HPDE6-E6E7 (cell line): ENCODE data around the gene PDE6H.

Experiments
- DNase-seq: peaks from one replicate; pipeline ENCODE4 v3.0.0; 2011; ENCODE audit warnings: missing footprints; ENCODE audit errors: extremely low spot score

PDE6H gene

GRCh38 chr12:15001733-15002382 is 29.0 kb downstream of the PDE6H start:
- DNase-seq = no peak

- no peak for DNase-seq
Observed at GRCh38 chr12:15004421-15004820, 31.6 kb downstream of the PDE6H start.

GRCh38 chr12:15005064-15005463 is 32.2 kb downstream of the PDE6H start:
- no peak for DNase-seq

GRCh38 chr12:15007551-15007950 is 34.7 kb downstream of the PDE6H start:
- DNase-seq = no peak

GRCh38 chr12:15011162-15011561 is 38.3 kb downstream of the PDE6H start:
- DNase-seq = no peak

- DNase-seq = no peak
Observed at GRCh38 chr12:15013634-15014179, 40.9 kb downstream of the PDE6H start.

- DNase-seq = no peak
Observed at GRCh38 chr12:15014708-15015107, 41.9 kb downstream of the PDE6H start.

GRCh38 chr12:15015121-15015520 is 42.3 kb downstream of the PDE6H start:
- DNase-seq = no peak

- DNase-seq = no peak
Observed at GRCh38 chr12:15020156-15020555, 47.3 kb downstream of the PDE6H start.
